ENCODE data around the gene PNKD.

PNKD gene

DNA sequence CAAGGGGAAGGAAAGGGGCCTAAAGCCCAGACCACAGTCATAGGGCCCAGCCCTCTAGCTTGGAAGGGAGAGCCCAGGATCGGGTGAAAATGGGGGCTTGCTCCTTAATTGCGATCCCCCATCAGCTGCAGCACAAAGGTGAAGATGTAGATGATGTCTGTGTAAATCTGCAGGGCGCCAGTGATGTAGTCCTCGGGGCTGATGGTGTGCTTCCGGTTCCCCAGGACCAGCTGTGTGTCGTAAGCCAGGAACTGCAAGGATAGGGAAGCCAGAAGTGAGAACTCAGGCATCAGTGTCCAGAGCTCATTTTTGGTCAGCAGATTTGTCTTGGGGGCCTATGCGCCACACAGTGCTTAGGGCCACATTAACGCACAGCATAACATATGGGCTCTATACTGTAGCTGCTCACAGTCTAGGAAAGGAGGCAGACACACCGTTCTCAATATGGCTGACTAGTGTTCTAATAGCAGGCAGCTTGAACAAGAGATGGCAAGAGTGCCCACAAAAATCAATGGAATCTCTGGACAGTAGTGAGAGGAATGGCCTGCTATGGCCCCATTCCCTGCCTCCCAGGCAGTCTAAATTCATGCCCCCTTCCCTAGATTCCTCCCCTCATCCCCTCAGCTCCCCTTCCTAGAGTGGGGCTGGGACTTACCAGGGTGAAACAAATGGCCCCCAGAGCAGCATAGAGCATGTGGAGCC lies 5.2 kb downstream of the PNKD start:
- no peak for DNase-seq

DNA sequence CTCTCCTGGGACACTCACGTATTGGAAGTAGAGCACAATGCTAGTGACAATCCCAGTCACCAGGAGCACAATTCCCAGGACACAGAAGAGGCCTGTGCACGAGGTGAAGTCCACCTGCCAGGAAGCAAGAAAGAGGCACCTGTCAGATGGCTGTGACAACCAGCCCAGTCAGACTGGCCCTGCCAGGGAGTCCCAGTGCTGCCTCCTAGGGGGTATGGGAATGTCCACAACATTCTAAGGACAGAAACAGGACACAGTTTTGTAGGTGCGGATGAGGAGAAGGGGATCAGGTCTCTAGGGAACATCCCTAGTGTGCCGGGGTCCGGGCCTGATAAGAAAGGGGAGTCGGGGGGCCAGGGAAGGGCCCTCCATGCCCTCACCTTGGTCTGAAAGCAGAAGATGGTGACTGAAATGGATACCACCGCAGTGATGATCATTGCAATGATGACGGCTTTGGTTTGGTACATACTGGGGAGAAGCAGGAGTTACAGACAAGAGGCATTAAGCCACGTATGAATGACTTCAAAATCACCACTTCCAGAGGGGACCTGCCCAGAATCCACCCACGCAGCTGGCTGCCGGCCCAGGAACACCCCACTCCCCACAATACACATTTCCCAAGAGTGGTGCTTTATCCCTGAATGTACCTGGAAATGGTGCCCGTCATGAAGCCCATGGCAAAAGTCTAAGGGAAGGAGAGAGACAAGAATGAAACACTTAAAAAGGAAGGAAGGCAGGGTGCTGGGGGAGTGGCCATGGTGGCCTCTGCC lies 6.9 kb downstream of the PNKD start:
- DNase-seq = no peak

DNA sequence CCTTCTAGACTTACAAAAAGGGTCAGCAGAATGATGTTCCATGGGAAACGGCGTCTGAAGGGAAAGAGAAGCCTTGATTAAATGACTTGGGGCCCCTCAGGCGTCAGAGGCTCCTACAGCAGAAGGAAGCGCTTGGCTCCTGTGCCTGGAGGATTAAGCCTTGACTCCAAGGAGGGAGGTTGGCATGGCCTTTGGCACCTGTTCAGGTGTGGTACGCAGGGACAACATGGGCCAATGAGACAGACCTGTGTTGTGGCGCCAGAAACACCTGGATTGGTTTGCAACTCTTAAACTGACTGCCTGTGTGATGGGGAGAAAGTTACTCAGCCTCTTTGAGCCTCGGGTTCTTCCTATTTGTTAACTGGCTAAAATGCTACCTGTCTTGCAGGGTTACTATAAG lies 7.6 kb downstream of the PNKD start:
- DNase-seq = no peak

GRCh38 chr2:218278531-218279360 lies 8.4 kb downstream of the PNKD start:
- DNase-seq = no peak

GRCh38 chr2:218280260-218280870 lies 10.0 kb downstream of the PNKD start:
- no peak for DNase-seq

- no peak for DNase-seq
Measured at GRCh38 chr2:218281449-218281848, 11.1 kb downstream of the PNKD start.

GRCh38 chr2:218282173-218282991 lies 12.1 kb downstream of the PNKD start:
- no peak for DNase-seq

- DNase-seq = no peak
Measured at GRCh38 chr2:218284106-218284811, 13.9 kb downstream of the PNKD start.

DNA sequence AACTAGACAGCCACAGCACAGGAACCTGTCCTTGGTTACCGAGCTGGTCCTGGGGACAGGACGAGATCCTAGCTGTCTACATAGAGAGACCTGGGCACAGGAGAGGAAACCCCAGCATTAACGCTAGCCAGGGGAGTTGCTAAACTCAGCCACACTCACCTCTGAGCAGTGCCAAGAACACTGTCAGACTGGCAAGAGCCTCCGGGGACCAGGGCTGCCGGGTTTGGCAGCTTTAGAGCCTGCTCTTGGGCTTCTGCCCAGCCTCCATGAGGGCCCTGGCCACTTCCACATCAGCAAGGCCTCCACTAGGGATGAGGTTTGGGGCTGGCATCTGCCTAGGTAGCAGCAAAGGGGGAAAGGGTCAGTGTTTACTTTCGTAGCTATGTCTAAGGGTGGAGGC lies 15.3 kb downstream of the PNKD start:
- no peak for DNase-seq

DNA sequence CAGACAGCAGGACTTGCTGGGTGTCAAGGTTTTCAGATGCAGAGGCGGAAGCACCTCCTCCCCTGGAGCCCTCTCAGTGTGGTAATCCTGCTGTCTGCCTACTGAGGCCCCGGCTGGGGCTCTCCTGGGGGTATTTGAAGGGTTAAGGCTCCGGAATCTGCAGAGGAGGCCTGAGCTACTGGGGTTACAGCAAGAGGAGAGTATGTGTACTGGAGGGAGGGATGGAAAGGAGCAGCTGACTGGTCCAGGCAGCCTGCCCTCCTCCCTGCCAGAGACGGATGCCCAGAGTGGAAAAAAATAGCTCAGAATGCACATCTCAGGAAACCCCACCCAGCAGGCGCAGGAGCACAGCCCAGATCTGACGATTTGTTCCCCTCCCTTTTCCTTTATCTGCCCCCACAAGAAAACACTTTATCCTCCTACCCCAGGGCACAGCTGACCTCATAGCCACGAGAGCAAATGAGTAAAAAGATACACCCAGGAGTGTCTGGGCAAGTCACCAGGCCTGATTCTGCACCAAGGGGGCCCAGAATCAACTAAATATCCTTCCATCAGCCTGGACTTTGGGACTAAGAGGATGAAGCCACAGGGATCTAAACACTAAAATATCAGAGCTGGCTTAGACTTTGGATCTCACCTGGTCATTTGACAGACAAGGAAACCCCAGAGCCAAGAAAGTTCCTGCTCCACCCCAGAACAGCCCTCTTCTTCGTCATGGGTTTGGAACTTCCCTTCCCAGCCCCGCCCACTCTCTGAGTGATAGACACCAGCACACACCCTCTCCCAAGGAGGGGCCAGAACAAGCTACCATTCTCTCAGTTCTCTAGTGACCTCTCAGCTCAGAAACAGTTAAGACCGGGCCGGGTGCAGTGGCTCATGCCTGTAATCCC lies 16.5 kb downstream of the PNKD start:
- no peak for DNase-seq

GRCh38 chr2:218289639-218290315 lies 19.5 kb downstream of the PNKD start:
- DNase-seq = no peak

GRCh38 chr2:218290316-218291261 lies 20.3 kb downstream of the PNKD start:
- DNase-seq = no peak

DNA sequence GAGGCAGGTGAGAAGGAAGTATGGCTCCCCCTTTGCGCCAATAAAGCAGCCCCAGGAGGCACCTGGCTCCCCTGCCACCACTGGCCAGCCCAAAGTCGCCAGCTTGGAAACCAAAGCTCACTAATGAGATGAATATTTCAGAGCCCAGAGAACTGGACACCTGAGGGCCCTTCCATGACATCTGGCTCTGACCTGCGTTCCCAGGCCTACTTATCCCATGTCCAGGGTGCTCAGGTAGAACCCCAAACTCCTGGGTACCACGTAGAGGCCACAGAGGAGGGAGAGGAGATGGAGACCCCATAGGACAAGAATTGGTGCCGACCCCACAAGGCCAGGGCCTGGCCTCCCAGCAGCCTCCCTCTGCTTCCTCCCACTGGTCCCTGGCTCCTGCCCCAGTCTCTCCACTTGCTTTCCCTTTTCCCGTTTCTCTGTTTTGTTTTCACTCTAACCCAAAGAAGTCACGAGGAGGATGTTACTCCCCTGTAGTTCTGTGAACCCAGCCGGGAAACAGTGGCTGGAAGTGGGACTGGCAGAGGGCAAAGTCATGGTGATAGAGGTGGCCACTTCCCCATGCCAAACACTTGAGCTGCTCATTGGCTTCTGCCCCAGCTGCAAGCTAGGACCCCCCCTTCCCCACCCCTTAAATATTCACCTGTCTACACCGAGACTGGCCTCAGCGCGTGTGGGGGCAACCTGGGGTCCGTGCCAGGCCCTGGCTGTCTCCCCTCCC lies 21.2 kb downstream of the PNKD start:
- no peak for DNase-seq

- DNase-seq = no peak
Measured at GRCh38 chr2:218292048-218293014, 22.0 kb downstream of the PNKD start, which contains the start of gene TMBIM1. TMBIM1 (minus strand) TSS chr2:218292503; CDS start chr2:218282141, 10,362 bp downstream.

DNA sequence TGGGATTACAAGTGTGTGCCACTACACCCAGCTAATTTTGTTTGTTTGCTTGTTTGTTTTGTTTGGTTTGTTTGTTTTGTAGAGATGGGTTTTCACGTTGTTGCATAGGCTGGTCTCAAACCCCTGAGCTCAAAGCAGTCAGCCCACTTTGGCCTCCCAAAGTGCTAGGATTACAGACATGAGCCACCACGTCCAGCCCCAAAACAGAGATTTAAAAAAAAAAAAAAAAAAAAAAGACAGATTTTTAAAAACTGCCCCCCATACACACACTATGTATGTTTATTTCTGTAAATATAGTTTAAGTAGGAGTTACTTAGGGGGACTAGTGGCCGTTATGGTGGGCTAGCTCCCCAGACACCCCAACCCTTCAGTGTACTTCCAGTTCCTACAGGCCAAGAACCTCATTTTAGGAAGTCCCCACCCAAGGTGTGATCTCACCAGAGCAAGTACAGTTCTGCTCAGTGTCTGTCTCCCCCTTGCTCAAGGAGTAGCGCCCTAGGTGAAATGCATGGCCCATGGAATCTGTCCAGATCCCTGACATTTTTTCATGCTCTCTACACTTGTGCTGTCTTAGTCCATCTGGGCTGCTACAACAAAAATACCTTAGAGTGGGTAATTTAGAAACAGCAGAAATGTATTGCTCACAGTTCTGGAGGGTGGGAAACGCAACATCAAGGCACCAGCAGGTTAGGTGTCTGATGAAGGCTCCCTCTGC lies 23.6 kb downstream of the PNKD start:
- DNase-seq = no peak

DNA sequence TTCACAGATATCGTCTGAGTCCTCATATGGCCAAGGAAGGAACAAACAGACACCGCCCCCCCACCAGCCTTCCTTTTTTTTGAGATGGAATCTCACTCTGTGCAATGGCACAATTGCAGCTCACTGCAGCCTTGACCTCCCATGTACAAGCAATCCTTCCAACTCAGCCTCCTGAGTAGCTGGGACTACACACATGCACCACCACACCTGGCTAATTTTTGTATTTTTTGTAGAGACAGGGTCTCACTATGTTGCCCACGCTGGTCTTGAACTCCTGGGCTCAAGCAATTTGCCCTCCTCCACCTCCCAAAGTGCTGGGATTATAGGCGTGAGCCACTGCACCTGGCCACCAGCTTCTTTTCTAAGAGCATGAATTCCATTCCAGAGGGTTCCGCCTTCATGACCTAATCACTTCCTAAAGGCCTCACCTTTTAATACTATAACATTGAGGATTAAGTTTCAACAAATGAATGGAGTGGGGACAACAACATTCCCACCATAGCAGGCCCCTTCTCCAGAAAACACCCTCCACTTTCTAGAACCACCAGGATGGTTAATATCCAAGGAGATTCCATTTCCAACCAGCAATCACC lies 24.2 kb downstream of the PNKD start:
- DNase-seq = no peak
